H9 (cell line): ENCODE results near the gene NCKAP5. TPM values are rescaled to one million over a fixed set of nuclear protein-coding genes. Genes with fewer than 3 reads are reported as not detected.

Experiments used
- DNase-seq: peaks from one replicate; pipeline ENCODE4 v3.0.0-alpha.2; 2017
- H2AFZ ChIP-seq: one replicate; pipeline ENCODE4 v1.6.1; 2013; ENCODE audit warnings: mild to moderate bottlenecking, low read length, control low read depth, moderate library complexity
- H2AK5ac ChIP-seq: 2 replicates; pipeline ENCODE4 v1.6.1; 2013; ENCODE audit warnings: low read length, control low read depth, mixed read lengths; ENCODE audit not compliant: insufficient read length
- H2BK120ac ChIP-seq: one replicate; pipeline ENCODE4 v1.6.1; 2013; ENCODE audit warnings: low read depth, mild to moderate bottlenecking, low read length, control low read depth, inconsistent platforms; ENCODE audit not compliant: poor library complexity, severe bottlenecking
- H2BK12ac ChIP-seq: 2 replicates; pipeline ENCODE4 v1.6.1; 2013; ENCODE audit warnings: low read length, control low read depth, mixed read lengths, low read depth; ENCODE audit not compliant: insufficient read length
- H2BK15ac ChIP-seq: 2 replicates; pipeline ENCODE4 v1.6.1; 2013; ENCODE audit warnings: low read depth, low read length, control low read depth
- H2BK20ac ChIP-seq: one replicate; pipeline ENCODE4 v1.6.1; 2013; ENCODE audit warnings: low read depth, mild to moderate bottlenecking, low read length, control low read depth, inconsistent platforms; ENCODE audit not compliant: poor library complexity, severe bottlenecking
- H2BK5ac ChIP-seq: 2 replicates; pipeline ENCODE4 v1.6.1; 2013; ENCODE audit warnings: low read length, control low read depth, mixed read lengths; ENCODE audit not compliant: insufficient read length
- H3K14ac ChIP-seq: 2 replicates; pipeline ENCODE4 v1.6.1; 2013; ENCODE audit warnings: low read length, control low read depth; ENCODE audit not compliant: insufficient read depth
- H3K18ac ChIP-seq: 2 replicates; pipeline ENCODE4 v1.6.1; 2013; ENCODE audit warnings: low read depth, mild to moderate bottlenecking, mixed read lengths, low read length, control low read depth; ENCODE audit not compliant: insufficient read length
- H3K23ac ChIP-seq: 2 replicates; pipeline ENCODE4 v1.6.1; 2013; ENCODE audit warnings: low read length, control low read depth, mixed read lengths, low read depth; ENCODE audit not compliant: insufficient read length
- H3K23me2 ChIP-seq: 2 replicates; pipeline ENCODE4 v1.6.1; 2013; ENCODE audit warnings: low read depth, mild to moderate bottlenecking, mixed read lengths, low read length, control low read depth; ENCODE audit not compliant: insufficient read length, poor library complexity, severe bottlenecking
- H3K27ac ChIP-seq: 2 replicates; pipeline ENCODE4 v1.5.1; 2013; ENCODE audit warnings: low read length, control low read depth, mixed read lengths, low read depth; ENCODE audit not compliant: insufficient read length
- H3K27me3 ChIP-seq: 2 replicates; pipeline ENCODE4 v1.6.1; 2013; ENCODE audit warnings: low read length, control low read depth, inconsistent platforms; ENCODE audit not compliant: insufficient read depth
- H3K4ac ChIP-seq: 2 replicates; pipeline ENCODE4 v1.6.1; 2013; ENCODE audit warnings: low read depth, mild to moderate bottlenecking, control low read depth, inconsistent platforms, low read length, moderate library complexity
- H3K4me1 ChIP-seq: 2 replicates; pipeline ENCODE4 v1.6.1; 2013; ENCODE audit warnings: low read length, control low read depth, inconsistent platforms; ENCODE audit not compliant: insufficient read depth
- H3K4me2 ChIP-seq: 2 replicates; pipeline ENCODE4 v1.6.1; 2013; ENCODE audit warnings: low read length, control low read depth, mixed read lengths; ENCODE audit not compliant: insufficient read length, insufficient read depth
- H3K56ac ChIP-seq: 2 replicates; pipeline ENCODE4 v1.6.1; 2013; ENCODE audit warnings: low read depth, mild to moderate bottlenecking, mixed read lengths, low read length, control low read depth; ENCODE audit not compliant: insufficient read length
- H3K79me1 ChIP-seq: 2 replicates; pipeline ENCODE4 v1.6.1; 2013; ENCODE audit warnings: low read depth, mild to moderate bottlenecking, moderate library complexity, low read length, control low read depth, inconsistent platforms; ENCODE audit not compliant: insufficient read depth, poor library complexity, severe bottlenecking
- H3K79me2 ChIP-seq: 2 replicates; pipeline ENCODE4 v1.6.1; 2013; ENCODE audit warnings: low read length, control low read depth, inconsistent platforms; ENCODE audit not compliant: insufficient read depth
- H3K9ac ChIP-seq: 2 replicates; pipeline ENCODE4 v1.6.1; 2013; ENCODE audit warnings: low read length, control low read depth, mixed read lengths; ENCODE audit not compliant: insufficient read length; ENCODE audit errors: extremely low read depth
- H3K9me3 ChIP-seq: one replicate; pipeline ENCODE4 v1.6.1; 2013; ENCODE audit warnings: low read depth, low read length, inconsistent platforms; ENCODE audit not compliant: control insufficient read depth
- H3T11ph ChIP-seq: one replicate; pipeline ENCODE4 v1.6.1; 2013; ENCODE audit warnings: mild to moderate bottlenecking, low read length, control low read depth, inconsistent platforms
- H4K20me1 ChIP-seq: one replicate; pipeline ENCODE4 v1.6.1; 2013; ENCODE audit not compliant: control insufficient read depth, insufficient read length, insufficient read depth
- H4K5ac ChIP-seq: 2 replicates; pipeline ENCODE4 v1.6.1; 2013; ENCODE audit warnings: low read depth, mild to moderate bottlenecking, mixed read lengths, low read length, control low read depth; ENCODE audit not compliant: insufficient read length
- H4K8ac ChIP-seq: replicated peaks from 2 replicates; pipeline ENCODE4 v1.6.1; 2013; ENCODE audit warnings: low read length, control low read depth, mixed read lengths, low read depth; ENCODE audit not compliant: insufficient read length
- H4K91ac ChIP-seq: 2 replicates; pipeline ENCODE4 v1.6.1; 2013; ENCODE audit warnings: low read depth, mild to moderate bottlenecking, moderate library complexity, mixed read lengths, low read length, control low read depth; ENCODE audit not compliant: insufficient read length
- H3K27ac Mint-ChIP-seq, 3 experiments: 2 replicates in 2 of 3; 3 replicates in 1 of 3; pipeline ENCODE4 v1.8.0; 2020 to 2021; ENCODE audit warnings: mixed read lengths in 3 of 3, mild to moderate bottlenecking in 1 of 3, moderate library complexity in 1 of 3
- H3K27me3 Mint-ChIP-seq: 2 replicates; pipeline ENCODE4 v1.8.0; 2021; ENCODE audit warnings: low read depth, mild to moderate bottlenecking, moderate library complexity, mixed read lengths
- H3K36me3 Mint-ChIP-seq, 3 experiments: 2 replicates in 2 of 3; 3 replicates in 1 of 3; pipeline ENCODE4 v1.8.0; 2020 to 2021; ENCODE audit warnings: low read depth in 3 of 3, mixed read lengths in 3 of 3; ENCODE audit not compliant: insufficient read depth in 1 of 3
- H3K4me1 Mint-ChIP-seq, 2 experiments: 2 replicates each; pipeline ENCODE4 v1.8.0; 2020; ENCODE audit warnings: mixed read lengths in 2 of 2
- H3K4me3 Mint-ChIP-seq, 2 experiments: 2 replicates in 1 of 2; 3 replicates in 1 of 2; pipeline ENCODE4 v1.8.0; 2020 to 2021; ENCODE audit warnings: mild to moderate bottlenecking in 2 of 2, mixed read lengths in 2 of 2, moderate library complexity in 1 of 2
- H3K9me3 Mint-ChIP-seq, 2 experiments: 2 replicates in 1 of 2; 3 replicates in 1 of 2; pipeline ENCODE4 v1.8.0; 2020; ENCODE audit warnings: mild to moderate bottlenecking in 2 of 2, mixed read lengths in 2 of 2, moderate library complexity in 1 of 2
- CTCF ChIP-seq: fragments of 200-600 bp; sonication (generic); conservative IDR thresholded peaks from 3 replicates; pipeline ENCODE4 v1.8.0; 2021; ENCODE audit warnings: antibody characterized with exemption, mild to moderate bottlenecking
- WGBS: extraction: QIAGEN DNeasy Blood & Tissue Kit; methylation state at CpG from one replicate; pipeline ENCODE4 v1.1.7; 2013; ENCODE audit warnings: missing lambda C conversion rate, low lambda C conversion rate, mixed read lengths; ENCODE audit not compliant: insufficient read length; ENCODE audit errors: extremely low coverage; 5-methylcytosine and 5-hydroxymethylcytosine counted together
- total RNA-seq: library from RNA; stranded (reverse); gene quantifications from 2 replicates; pipeline ENCODE4 v1.2.1, GENCODE V29; 2021

The NCKAP5 gene
- total RNA-seq, 1 experiment from 2014 or later: 0.26 TPM

GRCh38 chr2:133198678-133199077, 369.6 kb downstream of the NCKAP5 start:
- H3K18ac ChIP-seq: no peak overlapping the region
- no peak for TF ChIP-seq CTCF
- H3K9me3 ChIP-seq: no peaks in the 10 kb centered on the region
- H3K4me3 Mint-ChIP-seq: no peak overlapping the region
- H3K4me2 ChIP-seq: no peak overlapping the region
- H3K4ac ChIP-seq: no peak overlapping the region
- H4K5ac ChIP-seq: no peak overlapping the region
- no peak overlapping the region for H3K56ac ChIP-seq
- H3K4me1 ChIP-seq: no peaks in the 10 kb centered on the region
- H3T11ph ChIP-seq: no peak overlapping the region
- H2BK5ac ChIP-seq: no peak overlapping the region
- no peak overlapping the region for H2BK15ac ChIP-seq
- H2AK5ac ChIP-seq: no peak overlapping the region
- no peak overlapping the region for H2BK20ac ChIP-seq
- no CpG with 5 or more reads among the region's 1 CpG for WGBS
- no peaks in the 10 kb centered on the region for H3K79me2 ChIP-seq
- no peak overlapping the region for H3K14ac ChIP-seq
- H3K79me1 ChIP-seq: no peaks in the 10 kb centered on the region
- DNase-seq: no peak
- H4K8ac ChIP-seq: no peak overlapping the region
- no peak overlapping the region for H2AFZ ChIP-seq
- H3K23ac ChIP-seq: no peak overlapping the region
- no peak overlapping the region for H2BK120ac ChIP-seq
- H3K27ac ChIP-seq: no peak overlapping the region
- no peaks in the 10 kb centered on the region for H4K20me1 ChIP-seq
- H3K4me1 Mint-ChIP-seq: no peaks in the 10 kb centered on the region
- peaks cover 7 to 14% of the 10 kb centered on the region in 2 experiments for H3K9me3 Mint-ChIP-seq
- H3K27ac Mint-ChIP-seq: no peak overlapping the region
- H3K23me2 ChIP-seq: no peaks in the 10 kb centered on the region
- H3K9ac ChIP-seq: no peak overlapping the region
- H2BK12ac ChIP-seq: no peak overlapping the region
- H3K27me3 ChIP-seq: no peaks in the 10 kb centered on the region
- H3K27me3 Mint-ChIP-seq: no peaks in the 10 kb centered on the region; the same call in 1 of the 2 replicates
- no peak overlapping the region for H4K91ac ChIP-seq
- peaks cover 0 to 5% (median 3%) of the 10 kb centered on the region in 3 experiments; a peak in 4 of 7 replicates for H3K36me3 Mint-ChIP-seq
